KOPT-K1 (cell line): ENCODE results near the gene SLC3A2.
"Not testable (repeated sequence)": the region's sequence is repeated elsewhere in the genome, so short reads cannot be mapped to it uniquely, and the experiment has no call there.

Experiments used
- H3K27ac ChIP-seq: fragments of 200-600 bp; sonication (generic); 2 replicates; pipeline ENCODE4 v1.5.1; 2016; ENCODE audit warnings: antibody characterized with exemption, mild to moderate bottlenecking, low read depth, low read length; ENCODE audit not compliant: poor library complexity, severe bottlenecking
- H3K36me3 ChIP-seq: fragments of 200-600 bp; sonication (generic); 2 replicates; pipeline ENCODE4 v1.5.1; 2017; ENCODE audit warnings: antibody characterized with exemption, mild to moderate bottlenecking, low read length, moderate library complexity; ENCODE audit not compliant: insufficient read depth
- H3K9me3 ChIP-seq: fragments of 200-600 bp; sonication (generic); 2 replicates; pipeline ENCODE4 v1.5.1; 2017; ENCODE audit warnings: antibody characterized with exemption, low read length, mild to moderate bottlenecking; ENCODE audit not compliant: insufficient read depth, poor library complexity, severe bottlenecking

Gene SLC3A2

DNA sequence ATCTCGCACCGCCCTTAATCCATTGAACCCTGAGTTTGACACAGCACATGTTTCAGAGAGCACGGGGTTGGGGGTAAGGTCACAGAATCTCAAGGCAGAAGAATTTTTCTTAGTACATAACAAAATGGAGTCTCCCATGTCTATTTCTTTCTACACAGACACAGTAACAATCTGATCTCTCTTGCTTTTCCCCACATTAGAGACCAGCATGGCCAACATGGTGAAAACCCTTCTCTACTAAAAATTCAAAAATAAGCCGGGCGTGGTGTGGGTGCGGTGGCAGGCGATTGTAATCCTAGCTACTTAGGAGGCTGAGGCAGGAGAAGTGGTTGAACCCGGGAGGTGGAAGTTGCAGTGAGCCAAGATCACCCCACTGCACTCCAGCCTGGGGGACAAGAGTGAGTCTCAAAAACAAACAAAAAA is 21.4 kb upstream of the SLC3A2 start:
- not testable (repeated sequence) for H3K9me3 ChIP-seq, H3K27ac ChIP-seq
- peaks cover 40% of the 10 kb centered on the region for H3K36me3 ChIP-seq

DNA sequence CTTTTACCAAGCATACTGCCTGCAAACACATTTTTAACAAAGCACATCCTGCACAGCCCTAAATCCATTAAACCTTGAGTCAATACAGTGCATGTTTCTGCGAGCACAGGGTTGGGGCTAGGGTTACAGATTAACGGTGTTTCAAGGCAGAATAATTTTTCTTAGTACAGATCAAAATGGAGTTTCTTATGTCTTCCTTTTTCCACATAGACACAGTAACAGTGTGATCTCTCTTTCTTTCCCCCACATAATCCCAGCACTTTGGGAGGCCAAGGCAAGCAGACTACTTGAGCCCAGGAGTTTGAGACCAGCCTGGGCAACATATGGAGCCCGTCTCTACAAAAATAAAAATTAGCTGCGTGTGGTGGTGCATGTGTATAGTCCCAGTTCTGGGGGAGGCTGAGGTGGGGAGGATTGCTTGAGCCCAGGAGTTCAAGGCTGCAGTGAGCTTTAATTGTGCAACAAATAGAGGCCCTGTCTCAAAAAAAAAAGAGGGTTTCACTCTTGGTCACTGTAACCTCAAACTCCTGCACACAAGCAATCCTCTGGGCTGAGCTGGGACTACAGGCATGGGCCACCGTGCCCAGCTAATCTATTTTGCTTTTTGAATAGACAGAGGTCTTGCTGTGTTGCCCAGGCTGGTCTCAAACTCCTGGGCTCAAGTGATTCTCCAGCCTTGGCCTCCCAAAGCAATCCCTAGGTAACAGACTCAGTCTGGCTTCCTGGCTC is 19.7 kb upstream of the SLC3A2 start:
- H3K36me3 ChIP-seq: peaks cover 38% of the 10 kb centered on the region
- no peak overlapping the region for H3K27ac ChIP-seq
- no peaks in the 10 kb centered on the region for H3K9me3 ChIP-seq

DNA sequence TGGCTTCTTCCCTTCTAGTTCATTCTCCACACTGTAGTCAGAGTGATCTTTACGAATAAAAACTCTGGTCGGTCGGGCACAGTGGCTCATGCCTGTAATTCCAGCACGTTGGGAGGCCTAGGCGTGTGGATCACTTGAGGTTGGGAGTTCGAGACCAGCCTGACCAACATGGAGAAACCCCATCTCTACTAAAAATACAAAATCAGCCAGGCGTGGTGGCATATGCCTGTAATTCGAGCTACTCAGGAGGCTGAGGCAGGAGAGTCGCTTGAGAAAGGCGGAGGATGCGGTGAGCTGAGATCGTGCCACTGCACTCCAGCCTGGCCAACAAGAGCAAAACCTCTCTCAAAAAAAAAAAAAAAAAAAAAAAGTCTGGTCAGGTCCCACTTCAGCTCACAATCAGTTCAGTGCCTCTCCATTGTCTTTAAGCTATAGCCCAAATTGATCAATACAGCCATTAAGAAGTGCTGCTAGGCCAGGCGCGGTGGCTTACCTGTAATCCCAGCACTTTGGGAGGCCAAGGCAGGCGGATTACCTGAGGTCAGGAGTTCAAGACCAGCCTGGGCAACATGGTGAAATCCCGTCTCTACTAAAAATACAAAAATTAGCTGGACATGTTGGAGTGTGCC is 19.0 kb upstream of the SLC3A2 start:
- H3K9me3 ChIP-seq, H3K27ac ChIP-seq: not testable (repeated sequence)
- H3K36me3 ChIP-seq: peaks cover 44% of the 10 kb centered on the region

DNA sequence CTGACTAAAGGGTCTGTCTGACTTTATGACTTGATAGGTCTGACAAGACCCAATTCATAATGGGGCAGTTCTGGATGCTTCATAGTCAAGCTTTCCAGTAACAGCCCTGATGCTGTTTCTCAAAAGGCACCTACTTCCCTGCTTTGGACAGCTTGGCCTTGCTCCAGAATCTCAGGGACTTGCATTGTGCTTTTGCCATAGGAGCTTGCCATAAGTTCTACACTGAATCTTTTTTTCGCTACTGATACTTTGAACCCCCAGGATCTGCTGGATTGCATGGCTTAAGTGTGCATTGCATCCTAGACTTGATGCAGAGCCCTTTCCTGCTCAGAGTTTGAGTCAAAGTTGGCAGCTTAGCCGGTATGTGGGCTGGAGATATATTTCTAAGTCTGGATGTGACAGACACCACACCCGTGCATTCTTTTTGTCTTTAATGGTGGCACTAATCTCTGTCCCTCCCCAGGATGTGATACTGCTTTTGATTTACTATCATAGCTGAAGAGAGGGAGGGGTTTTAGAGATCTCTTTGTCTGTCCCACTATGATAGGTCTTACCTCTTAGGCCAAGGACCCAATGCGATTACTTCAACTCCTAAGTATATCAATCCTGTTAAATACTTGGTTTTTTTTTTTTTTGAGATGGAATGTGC is 16.9 kb upstream of the SLC3A2 start:
- H3K36me3 ChIP-seq: peaks cover 57% of the 10 kb centered on the region
- no peaks in the 10 kb centered on the region for H3K9me3 ChIP-seq
- H3K27ac ChIP-seq: no peak overlapping the region

DNA sequence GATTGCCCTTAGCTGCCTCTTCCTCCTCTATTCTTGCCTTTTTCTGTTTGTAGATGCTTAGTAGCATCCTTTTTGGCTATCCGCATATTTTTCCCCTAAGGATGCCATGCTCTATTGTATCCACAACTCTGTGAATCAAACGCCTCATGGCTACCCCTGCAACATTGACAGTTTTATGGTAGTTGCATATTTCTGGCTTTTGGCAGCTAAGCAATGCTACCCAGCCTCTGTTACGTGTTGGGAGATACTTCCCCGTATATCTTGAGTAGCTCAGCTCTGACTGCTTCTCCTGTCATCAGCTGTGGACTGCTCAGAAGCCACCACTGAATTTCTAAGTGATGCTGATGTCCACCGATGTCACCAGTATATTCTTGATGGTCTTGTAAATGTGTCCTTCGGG is 15.1 kb upstream of the SLC3A2 start:
- H3K36me3 ChIP-seq: peaks cover 53% of the 10 kb centered on the region

DNA sequence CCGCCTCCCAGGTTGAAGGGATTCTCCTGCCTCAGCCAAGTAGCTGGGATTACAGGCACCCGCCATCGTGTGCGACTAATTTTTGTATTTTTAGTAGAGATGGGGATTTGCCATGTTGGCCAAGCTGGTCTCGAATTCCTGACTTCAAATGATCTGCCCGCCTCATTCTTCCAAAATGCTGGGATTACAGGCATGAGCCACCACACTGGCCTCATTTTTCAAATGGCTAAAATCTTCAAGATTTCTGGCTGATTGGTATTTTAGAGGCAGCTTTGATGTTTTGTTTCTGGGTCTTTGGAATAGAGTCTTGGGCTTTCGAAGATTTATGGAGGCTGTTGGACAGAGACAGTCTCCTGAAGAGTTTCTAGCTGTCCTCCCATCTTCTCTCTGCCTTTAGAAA is 5.8 kb upstream of the SLC3A2 start:
- no peak overlapping the region for H3K27ac ChIP-seq
- no peaks in the 10 kb centered on the region for H3K9me3 ChIP-seq
- H3K36me3 ChIP-seq: peaks cover 69% of the 10 kb centered on the region

More for the DNA sequence above, 15.1 kb upstream of the SLC3A2 start:
- Histone ChIP-seq H3K9me3 (no peaks in the 10 kb centered on the region), H3K27ac (no peak overlapping the region)

DNA sequence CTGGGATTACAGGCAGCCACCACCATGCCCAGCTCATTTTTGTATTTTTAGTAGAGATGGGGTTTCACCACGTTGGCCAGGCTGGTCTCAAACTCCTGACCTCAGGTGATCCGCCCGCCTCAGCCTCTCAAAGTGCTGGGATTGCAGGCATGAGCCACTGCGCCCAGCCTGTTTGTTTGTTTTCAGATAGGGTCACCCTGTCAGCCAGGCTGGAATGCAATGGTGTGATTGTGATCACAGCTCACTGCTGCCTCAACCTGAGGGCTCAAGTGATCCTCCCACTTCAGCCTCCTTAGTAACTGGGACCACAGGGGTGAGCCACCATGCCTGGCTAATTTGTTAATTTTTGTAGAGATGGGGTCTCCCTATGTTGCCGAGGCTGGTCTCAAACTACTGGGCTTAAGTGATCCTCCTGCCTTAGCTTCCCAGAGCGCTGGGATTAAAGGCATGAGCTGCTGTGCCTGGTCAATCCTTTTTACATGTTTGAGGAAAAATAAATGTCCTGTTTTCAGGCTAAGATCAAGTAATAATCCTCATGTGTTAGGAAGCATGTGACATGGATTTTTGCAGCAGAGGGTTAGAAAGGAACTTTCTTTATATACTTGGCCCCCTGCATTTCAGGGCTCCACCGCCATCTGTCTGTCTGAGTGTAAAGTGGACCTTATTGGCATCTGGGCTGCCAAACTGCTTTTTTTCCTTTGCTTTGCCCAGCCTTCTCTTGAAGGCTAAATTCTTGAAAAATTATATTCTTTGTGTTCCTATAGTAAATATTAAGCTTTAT is 4.8 kb upstream of the SLC3A2 start:
- Histone ChIP-seq H3K27ac (no peak overlapping the region), H3K36me3 (peaks cover 68% of the 10 kb centered on the region), H3K9me3 (no peaks in the 10 kb centered on the region)

DNA sequence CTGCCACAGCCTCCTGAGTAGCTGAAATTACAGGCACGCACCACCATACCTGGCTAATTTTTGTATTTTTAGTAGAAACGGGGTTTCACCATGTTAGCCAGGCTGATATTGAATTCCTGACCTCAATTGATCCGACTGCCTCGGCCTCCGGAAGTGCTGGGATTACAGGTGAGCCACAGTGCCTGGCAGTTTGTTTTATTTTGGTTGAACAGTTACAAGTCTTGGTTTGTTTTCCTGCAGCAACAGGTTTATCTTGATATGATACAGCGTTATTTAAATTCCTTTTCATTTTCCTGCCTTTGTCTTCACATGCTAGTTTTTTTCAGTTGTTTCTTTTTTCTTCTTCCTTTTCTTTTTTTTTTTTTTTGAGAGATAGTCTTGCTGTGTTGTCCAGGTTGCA is 4.0 kb upstream of the SLC3A2 start:
- peaks cover 65% of the 10 kb centered on the region for H3K36me3 ChIP-seq
- no peak overlapping the region for H3K27ac ChIP-seq
- H3K9me3 ChIP-seq: no peaks in the 10 kb centered on the region

DNA sequence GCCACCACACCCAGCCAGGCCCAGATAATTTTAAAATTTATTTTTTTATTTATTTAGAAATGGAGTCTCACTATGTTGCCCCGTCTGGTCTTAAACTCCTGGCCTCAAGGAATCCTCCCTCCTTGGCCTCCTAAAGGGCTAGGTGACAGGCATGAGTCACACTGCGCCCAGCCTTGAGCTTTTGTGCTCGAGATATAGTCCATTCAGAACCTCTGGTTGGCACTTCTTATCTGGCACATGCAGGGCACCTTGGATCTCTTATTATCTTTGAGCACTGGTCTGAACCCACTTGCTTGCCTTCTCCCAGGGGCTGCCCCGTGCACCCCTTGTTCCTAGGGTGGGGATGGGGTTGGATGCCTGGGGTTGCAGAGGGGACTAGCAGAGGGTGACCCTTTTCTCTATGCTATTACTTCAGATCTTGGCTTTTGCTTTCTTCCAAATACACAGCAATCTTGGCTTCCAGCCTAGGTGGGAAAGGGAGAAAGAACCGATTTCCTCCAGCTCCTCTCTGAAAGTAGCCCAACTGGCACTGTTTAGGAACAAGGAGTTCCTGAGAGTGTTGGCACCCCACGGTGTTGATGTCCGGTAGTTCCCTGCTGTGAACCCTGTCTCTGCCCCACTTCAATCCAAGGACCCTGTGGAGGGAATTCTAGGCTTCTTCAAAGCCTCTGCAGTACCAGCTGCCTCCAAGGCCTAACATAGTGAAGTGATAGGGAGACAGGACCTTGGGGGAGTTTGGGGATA is 1.3 kb upstream of the SLC3A2 start:
- peak overlapping the region; percentile 94 for H3K27ac ChIP-seq
- no peaks in the 10 kb centered on the region for H3K9me3 ChIP-seq
- H3K36me3 ChIP-seq: peaks cover 67% of the 10 kb centered on the region

DNA sequence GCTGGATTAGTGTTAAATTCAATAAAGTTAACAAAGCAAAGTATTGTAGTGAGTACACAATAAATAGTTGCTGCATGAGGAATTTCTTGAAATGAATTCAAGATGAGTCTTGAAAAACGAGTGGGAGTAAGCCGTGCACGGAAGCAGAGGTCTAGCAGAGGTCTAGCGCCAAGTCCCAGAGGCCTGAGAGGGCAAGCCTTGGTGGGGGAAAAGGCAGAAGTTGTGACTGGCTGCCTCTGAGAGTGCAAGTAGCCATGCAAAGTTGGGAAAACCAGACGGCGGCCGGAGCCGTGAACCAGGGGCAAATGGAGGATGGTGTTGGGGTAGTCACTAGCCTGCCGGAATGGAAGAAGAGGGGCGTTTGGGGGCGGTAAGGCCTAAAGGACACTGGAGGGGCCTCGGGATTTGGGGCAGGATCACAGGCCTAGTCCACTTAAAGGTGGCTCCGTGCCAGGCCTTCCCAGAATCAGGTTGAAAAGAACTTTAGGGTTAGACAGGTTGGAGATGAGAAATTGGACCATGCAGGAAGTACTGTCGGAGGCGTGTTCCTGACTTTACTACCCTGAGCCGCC is 379 bp upstream of the SLC3A2 start:
- peaks cover 67% of the 10 kb centered on the region for H3K36me3 ChIP-seq
- peak overlapping the region; percentile 94 for H3K27ac ChIP-seq

DNA sequence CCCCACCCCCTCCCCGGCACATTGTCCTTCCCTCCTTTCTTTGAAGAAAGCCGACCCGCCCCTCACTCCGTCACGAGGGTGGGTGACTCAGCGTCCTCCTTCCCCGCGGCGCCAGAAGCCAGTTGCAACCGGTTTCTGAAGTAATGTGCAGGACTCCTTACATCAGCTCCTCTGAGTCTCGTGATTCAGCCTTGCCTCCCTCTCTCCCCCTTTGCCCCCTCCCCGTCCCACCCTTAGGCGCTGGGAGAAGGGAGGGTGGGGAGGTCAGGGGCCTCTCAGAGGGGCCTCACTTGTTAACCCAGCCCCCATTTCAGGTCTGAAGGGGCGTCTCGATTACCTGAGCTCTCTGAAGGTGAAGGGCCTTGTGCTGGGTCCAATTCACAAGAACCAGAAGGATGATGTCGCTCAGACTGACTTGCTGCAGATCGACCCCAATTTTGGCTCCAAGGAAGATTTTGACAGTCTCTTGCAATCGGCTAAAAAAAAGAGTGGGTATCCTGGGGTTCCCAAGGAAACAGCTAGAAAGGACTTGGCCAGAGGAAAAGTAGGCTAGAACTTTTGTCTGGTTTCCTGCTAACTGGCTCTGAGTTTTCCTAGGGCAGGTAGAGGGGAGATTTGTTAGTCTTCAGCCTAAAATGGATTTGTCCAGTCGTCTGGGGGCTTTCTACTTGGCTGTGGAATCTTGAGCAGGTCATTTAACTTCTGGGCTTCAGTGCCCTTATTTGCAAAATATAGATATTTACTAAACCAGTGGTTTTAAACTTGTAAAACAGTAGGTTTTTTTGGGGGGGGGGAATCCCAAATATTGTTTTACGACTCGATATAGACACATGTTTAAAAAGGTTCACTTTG is 1.1 kb downstream of the SLC3A2 start:
- no peaks in the 10 kb centered on the region for H3K9me3 ChIP-seq
- H3K36me3 ChIP-seq: peaks cover 77% of the 10 kb centered on the region
- peak overlapping the region; percentile 94 for H3K27ac ChIP-seq

More for the DNA sequence above, 379 bp upstream of the SLC3A2 start:
- no peaks in the 10 kb centered on the region for H3K9me3 ChIP-seq

DNA sequence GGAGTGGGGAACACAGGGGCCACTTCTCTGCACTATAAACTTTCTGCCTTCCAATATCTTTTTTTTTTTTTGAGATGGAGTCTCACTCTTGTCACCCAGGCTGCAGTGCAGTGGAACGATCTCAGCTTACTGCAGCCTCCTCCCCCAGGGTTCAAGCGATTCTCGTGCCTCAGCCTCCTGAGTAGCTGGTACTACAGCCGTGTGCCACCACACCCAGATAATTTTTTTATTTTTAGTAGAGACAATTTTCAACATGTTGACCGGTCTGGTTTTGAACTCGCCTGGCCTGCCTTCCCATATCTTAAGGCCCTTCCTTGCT is 1.7 kb downstream of the SLC3A2 start:
- peaks cover 77% of the 10 kb centered on the region for H3K36me3 ChIP-seq
- peak overlapping the region; percentile 94 for H3K27ac ChIP-seq
- no peaks in the 10 kb centered on the region for H3K9me3 ChIP-seq

DNA sequence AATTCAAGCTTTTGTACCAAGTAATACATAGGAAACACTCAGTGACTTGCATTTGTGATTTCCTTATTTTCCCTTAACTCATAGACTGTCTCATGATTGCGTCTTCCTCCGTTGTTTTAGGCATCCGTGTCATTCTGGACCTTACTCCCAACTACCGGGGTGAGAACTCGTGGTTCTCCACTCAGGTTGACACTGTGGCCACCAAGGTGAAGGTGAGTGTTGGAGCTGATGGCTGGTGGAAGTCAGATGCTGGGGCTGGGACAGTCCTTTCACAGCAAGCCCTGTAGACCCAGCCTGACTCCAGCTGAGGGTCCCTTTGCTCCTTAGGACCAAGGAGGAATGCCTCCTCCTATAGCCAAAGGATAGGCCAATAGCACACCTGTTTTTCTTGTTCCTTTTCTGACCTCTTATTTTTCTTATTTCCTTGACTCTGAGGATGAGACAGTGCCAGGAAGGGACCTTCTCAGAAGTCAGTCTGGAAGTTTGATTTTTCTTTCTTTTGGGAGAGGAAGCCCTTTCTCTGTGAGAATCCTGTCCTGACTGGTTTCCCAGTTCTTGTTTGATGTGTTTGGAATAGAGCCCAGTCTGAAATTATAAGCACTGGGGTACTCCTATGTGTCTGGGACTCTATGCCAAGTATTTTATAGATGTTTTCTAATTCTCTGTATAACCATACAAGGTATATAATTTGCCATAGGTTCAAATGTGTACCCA is 2.2 kb downstream of the SLC3A2 start:
- Histone ChIP-seq H3K9me3 (no peaks in the 10 kb centered on the region), H3K27ac (peak overlapping the region; percentile 94), H3K36me3 (peaks cover 77% of the 10 kb centered on the region)
